Mesodermal cell (in vitro differentiated cells): ENCODE measurements around the gene ARHGEF4.
"Not testable (repeated sequence)": the region's sequence is repeated elsewhere in the genome, so short reads cannot be mapped to it uniquely, and the experiment has no call there.

Experiments
- H3K27ac ChIP-seq: 2 replicates; pipeline ENCODE4 v1.7.0; 2013; ENCODE audit warnings: mild to moderate bottlenecking, low read depth, low read length, moderate library complexity; ENCODE audit not compliant: severe bottlenecking
- H3K36me3 ChIP-seq: 2 replicates; pipeline ENCODE4 v1.7.1; 2013; ENCODE audit warnings: mild to moderate bottlenecking, low read length, moderate library complexity; ENCODE audit not compliant: control insufficient read depth, insufficient read depth
- H3K4me1 ChIP-seq: one replicate; pipeline ENCODE4 v1.7.1; 2013; ENCODE audit warnings: mild to moderate bottlenecking, low read length; ENCODE audit not compliant: insufficient read depth, control insufficient read depth, poor library complexity, severe bottlenecking
- H3K4me3 ChIP-seq: 2 replicates; pipeline ENCODE4 v1.7.0; 2013; ENCODE audit warnings: low read length, control low read depth, mild to moderate bottlenecking; ENCODE audit not compliant: insufficient read depth, poor library complexity, severe bottlenecking; ENCODE audit errors: extremely low read depth
- H3K9me3 ChIP-seq: 2 replicates; pipeline ENCODE4 v1.7.1; 2013; ENCODE audit warnings: mild to moderate bottlenecking, low read length, moderate library complexity; ENCODE audit not compliant: control insufficient read depth
- WGBS, 2 experiments: methylation state at CpG; one replicate each; pipeline ENCODE4 v1.1.5; 2013; ENCODE audit warnings: missing lambda C conversion rate in 2 of 2; ENCODE audit not compliant: insufficient coverage in 2 of 2; 5-methylcytosine and 5-hydroxymethylcytosine counted together

Gene ARHGEF4

GRCh38 chr2:130892793-130893785 is 56.4 kb downstream of the ARHGEF4 start:
- WGBS, 2 experiments: 88 to 95% methylated on average over 13 to 17 of the region's 18 CpGs
- H3K36me3 ChIP-seq: no peaks in the 10 kb centered on the region
- H3K4me1 ChIP-seq: no peaks in the 10 kb centered on the region
- no peak overlapping the region for H3K27ac ChIP-seq
- H3K9me3 ChIP-seq: no peaks in the 10 kb centered on the region
- no peak overlapping the region for H3K4me3 ChIP-seq

DNA sequence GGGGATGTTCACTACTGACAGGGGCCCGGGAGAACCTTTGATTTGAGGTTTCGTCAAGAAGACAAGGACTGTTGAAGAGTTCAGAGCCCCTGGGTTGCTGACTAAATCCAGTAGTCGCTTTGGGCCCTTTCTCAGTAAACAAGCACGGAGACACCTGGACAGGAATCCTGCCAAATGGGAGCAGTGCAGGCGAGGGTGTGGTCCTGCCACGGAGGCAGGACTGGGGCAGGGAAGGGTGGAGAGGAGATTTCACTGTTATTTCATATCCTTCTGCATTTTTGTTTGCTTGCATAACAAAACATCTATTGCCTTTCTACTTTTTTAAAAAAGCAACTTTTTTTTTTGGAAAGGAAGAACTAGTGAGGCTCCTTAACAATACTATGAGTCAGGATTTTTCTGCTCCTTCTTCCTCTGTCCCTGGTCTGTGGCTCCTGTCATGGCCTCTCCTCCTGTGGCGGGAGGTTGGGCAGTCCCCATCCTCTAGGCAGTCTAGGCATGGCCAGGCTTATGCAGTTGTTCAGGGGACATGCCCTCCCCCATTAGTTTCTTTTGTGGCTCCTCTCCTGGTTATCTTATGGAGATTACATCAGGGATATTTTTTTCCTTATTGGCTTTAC is 57.7 kb downstream of the ARHGEF4 start:
- no peaks in the 10 kb centered on the region for H3K36me3 ChIP-seq
- no peak overlapping the region for H3K4me3 ChIP-seq
- H3K27ac ChIP-seq: no peak overlapping the region
- no peaks in the 10 kb centered on the region for H3K4me1 ChIP-seq
- H3K9me3 ChIP-seq: no peaks in the 10 kb centered on the region
- WGBS, 2 experiments: 89 to 92% methylated on average over 5 of the region's 7 CpGs

- H3K4me1 ChIP-seq: no peaks in the 10 kb centered on the region
- no peak overlapping the region for H3K27ac ChIP-seq
- H3K36me3 ChIP-seq: no peaks in the 10 kb centered on the region
- 89% methylated on average over 6 to 7 of the region's 7 CpGs for WGBS, 2 experiments
- no peak overlapping the region for H3K4me3 ChIP-seq
- H3K9me3 ChIP-seq: no peaks in the 10 kb centered on the region
These were observed 60.1 kb downstream of the ARHGEF4 start for GRCh38 chr2:130896813-130897212.

DNA sequence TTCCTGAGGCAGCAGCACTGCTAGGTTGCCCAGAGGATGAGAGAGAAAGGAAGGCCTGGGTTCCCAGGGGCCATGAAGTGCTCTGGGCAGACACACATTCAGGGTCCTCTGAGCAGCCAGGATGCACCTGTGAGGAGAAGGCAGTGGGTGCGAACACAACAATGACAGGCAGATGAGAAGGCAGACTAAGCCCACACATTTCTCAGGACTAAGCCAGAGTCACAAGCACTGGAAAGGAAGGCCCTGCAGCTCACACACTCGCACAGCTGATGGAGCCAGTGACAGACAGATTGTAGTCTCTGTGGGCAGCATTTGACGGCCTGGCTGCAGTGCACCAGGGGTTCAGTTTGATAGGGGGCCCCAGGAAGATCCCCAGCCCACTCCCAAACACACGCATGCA is 61.8 kb downstream of the ARHGEF4 start:
- H3K9me3 ChIP-seq: no peaks in the 10 kb centered on the region
- WGBS, 2 experiments: 88% methylated on average over 4 of the region's 4 CpGs
- no peaks in the 10 kb centered on the region for H3K4me1 ChIP-seq
- H3K27ac ChIP-seq: no peak overlapping the region
- H3K4me3 ChIP-seq: no peak overlapping the region
- H3K36me3 ChIP-seq: no peaks in the 10 kb centered on the region

GRCh38 chr2:130899306-130899705 is 62.6 kb downstream of the ARHGEF4 start:
- H3K36me3 ChIP-seq: no peaks in the 10 kb centered on the region
- no peaks in the 10 kb centered on the region for H3K4me1 ChIP-seq
- H3K4me3 ChIP-seq: no peak overlapping the region
- no peak overlapping the region for H3K27ac ChIP-seq
- no peaks in the 10 kb centered on the region for H3K9me3 ChIP-seq
- 86 to 90% methylated on average over 5 of the region's 5 CpGs for WGBS, 2 experiments

- no peaks in the 10 kb centered on the region for H3K4me1 ChIP-seq
- 79 to 81% methylated on average over 3 of the region's 3 CpGs for WGBS, 2 experiments
- peaks cover 1% of the 10 kb centered on the region for H3K9me3 ChIP-seq
- no peaks in the 10 kb centered on the region for H3K36me3 ChIP-seq
- no peak overlapping the region for H3K27ac ChIP-seq
- no peak overlapping the region for H3K4me3 ChIP-seq
These were observed 64.3 kb downstream of the ARHGEF4 start for GRCh38 chr2:130901061-130901460.

DNA sequence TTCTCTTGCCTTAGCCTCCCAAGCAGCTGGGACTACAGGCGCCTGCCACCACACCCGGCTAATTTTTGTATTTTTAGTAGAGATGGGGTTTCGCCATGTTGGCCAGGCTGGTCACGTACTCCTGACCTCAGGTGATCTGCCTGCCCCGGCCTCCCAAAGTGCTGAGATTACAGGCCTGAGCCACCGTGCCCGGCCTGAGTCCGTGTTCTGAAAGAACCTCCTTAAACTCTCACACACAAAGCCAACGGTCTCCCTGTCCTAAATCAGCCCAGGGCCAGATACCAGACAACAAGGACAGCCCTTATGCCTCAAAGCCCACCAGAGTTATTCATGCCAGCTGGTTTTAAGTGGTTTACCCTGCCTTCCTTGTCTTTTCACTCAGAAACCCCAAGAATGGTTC is 64.9 kb downstream of the ARHGEF4 start:
- not testable (repeated sequence) for H3K36me3 ChIP-seq, H3K27ac ChIP-seq, H3K4me1 ChIP-seq, H3K4me3 ChIP-seq, H3K9me3 ChIP-seq
- WGBS, 2 experiments: 70 to 82% methylated on average over 4 to 7 of the region's 9 CpGs

GRCh38 chr2:130908832-130909231 is 72.1 kb downstream of the ARHGEF4 start:
- H3K4me1 ChIP-seq: no peaks in the 10 kb centered on the region
- H3K4me3 ChIP-seq: no peak overlapping the region
- WGBS, 2 experiments: 92 to 93% methylated on average over 3 of the region's 5 CpGs
- no peak overlapping the region for H3K27ac ChIP-seq
- no peaks in the 10 kb centered on the region for H3K36me3 ChIP-seq
- peaks cover 13% of the 10 kb centered on the region for H3K9me3 ChIP-seq

DNA sequence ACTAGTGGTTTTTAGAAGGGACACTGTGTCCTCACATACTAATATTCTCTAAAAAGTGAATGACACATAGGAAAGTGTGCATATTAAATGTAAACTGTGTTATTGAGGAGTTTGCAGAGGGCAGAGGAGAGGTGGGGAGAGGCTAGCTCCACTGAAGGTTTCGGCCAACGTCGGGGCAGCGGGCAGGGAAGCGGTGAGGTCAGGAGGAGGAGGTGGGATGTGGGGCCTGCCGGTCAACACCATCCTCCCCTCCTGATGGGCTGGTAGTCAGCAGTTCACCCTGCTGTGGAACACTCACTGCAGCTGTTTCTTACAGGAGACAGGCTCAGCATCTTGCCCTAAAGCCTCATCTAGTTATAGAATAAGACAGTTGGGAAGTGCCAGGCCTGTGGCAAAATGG is 74.2 kb downstream of the ARHGEF4 start:
- H3K36me3 ChIP-seq: no peaks in the 10 kb centered on the region
- H3K9me3 ChIP-seq: peaks cover 13% of the 10 kb centered on the region
- no peaks in the 10 kb centered on the region for H3K4me1 ChIP-seq
- H3K4me3 ChIP-seq: no peak overlapping the region
- H3K27ac ChIP-seq: no peak overlapping the region
- WGBS, 2 experiments: 69 to 74% methylated on average over 4 to 5 of the region's 6 CpGs

DNA sequence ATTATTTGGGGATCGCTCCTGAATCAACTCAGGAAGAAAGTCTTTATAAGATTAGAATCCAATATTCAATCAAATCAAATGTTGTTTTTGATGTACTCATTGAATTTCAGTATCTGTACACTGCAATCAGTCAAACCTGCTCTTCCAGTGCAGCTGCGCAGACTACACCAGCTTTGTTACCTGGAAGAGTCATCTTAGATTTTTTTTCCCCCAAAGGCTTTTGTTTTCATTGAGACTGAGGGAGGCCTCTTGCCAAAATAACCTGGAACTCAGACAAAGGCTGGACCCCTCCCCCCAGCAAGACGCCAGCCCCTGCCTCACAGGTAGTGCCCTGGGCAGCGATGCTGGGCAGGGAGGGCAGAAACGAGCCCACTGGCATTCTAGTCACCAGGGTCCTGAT is 74.8 kb downstream of the ARHGEF4 start:
- H3K4me3 ChIP-seq: no peak overlapping the region
- no peaks in the 10 kb centered on the region for H3K36me3 ChIP-seq
- no peak overlapping the region for H3K27ac ChIP-seq
- peaks cover 8% of the 10 kb centered on the region for H3K9me3 ChIP-seq
- no peaks in the 10 kb centered on the region for H3K4me1 ChIP-seq
- 86 to 96% methylated on average over 4 of the region's 5 CpGs for WGBS, 2 experiments

- Histone ChIP-seq H3K9me3 (peaks cover 4% of the 10 kb centered on the region), H3K4me3 (no peak overlapping the region), H3K4me1 (no peaks in the 10 kb centered on the region), H3K36me3 (no peaks in the 10 kb centered on the region), H3K27ac (no peak overlapping the region)
- WGBS, 2 experiments: 87 to 89% methylated on average over 12 to 14 of the region's 15 CpGs
These were observed 75.3 kb downstream of the ARHGEF4 start for GRCh38 chr2:130911996-130912395.
